RWPE1 (cell line): ENCODE measurements around the gene CUX1.
"Not testable (repeated sequence)": the region's sequence is repeated elsewhere in the genome, so short reads cannot be mapped to it uniquely, and the experiment has no call there.

Experiments
- CTCF ChIA-PET: fragments of 350-600 bp; sonication (Branson Sonifier 250); formaldehyde crosslinking; extraction: SDS; loops from one replicate; lab custom pipeline; 2021; lab: Yijun Ruan, JAX
- POLR2A ChIA-PET: fragments of 400-600 bp; formaldehyde crosslinking; extraction: SDS; loops from one replicate; lab custom pipeline; 2020; ENCODE audit warnings: antibody characterized with exemption; ENCODE audit not compliant: low non-redundant PET; lab: Yijun Ruan, JAX
- DNase-seq: peaks from one replicate; pipeline ENCODE4 v3.0.0; 2012; ENCODE audit warnings: low spot score
- H3K27ac ChIP-seq: fragments of 450-650 bp; 2 replicates; pipeline ENCODE4 v1.5.1; 2017
- TF ChIP-seq, protein P1 (sequence below): fragments of 450-650 bp; conservative IDR thresholded peaks from 2 replicates; pipeline ENCODE4 v1.5.1; 2017; ENCODE audit warnings: low read depth, mild to moderate bottlenecking

CUX1 gene

GRCh38 chr7:102297487-102298218 lies 480.2 kb downstream of the CUX1 start:
- ChIA-PET POLR2A (no interaction called here), CTCF (no interaction called here)
- TF ChIP-seq, protein P1, sequence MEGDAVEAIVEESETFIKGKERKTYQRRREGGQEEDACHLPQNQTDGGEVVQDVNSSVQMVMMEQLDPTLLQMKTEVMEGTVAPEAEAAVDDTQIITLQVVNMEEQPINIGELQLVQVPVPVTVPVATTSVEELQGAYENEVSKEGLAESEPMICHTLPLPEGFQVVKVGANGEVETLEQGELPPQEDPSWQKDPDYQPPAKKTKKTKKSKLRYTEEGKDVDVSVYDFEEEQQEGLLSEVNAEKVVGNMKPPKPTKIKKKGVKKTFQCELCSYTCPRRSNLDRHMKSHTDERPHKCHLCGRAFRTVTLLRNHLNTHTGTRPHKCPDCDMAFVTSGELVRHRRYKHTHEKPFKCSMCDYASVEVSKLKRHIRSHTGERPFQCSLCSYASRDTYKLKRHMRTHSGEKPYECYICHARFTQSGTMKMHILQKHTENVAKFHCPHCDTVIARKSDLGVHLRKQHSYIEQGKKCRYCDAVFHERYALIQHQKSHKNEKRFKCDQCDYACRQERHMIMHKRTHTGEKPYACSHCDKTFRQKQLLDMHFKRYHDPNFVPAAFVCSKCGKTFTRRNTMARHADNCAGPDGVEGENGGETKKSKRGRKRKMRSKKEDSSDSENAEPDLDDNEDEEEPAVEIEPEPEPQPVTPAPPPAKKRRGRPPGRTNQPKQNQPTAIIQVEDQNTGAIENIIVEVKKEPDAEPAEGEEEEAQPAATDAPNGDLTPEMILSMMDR = no peak
- H3K27ac ChIP-seq = no peak overlapping the region
- DNase-seq = no peak

GRCh38 chr7:102300643-102301221 lies 483.3 kb downstream of the CUX1 start:
- H3K27ac ChIP-seq = no peak overlapping the region
- ChIA-PET POLR2A (no interaction called here), CTCF (no interaction called here)
- TF ChIP-seq, protein P1 = no peak
- DNase-seq = no peak

DNA sequence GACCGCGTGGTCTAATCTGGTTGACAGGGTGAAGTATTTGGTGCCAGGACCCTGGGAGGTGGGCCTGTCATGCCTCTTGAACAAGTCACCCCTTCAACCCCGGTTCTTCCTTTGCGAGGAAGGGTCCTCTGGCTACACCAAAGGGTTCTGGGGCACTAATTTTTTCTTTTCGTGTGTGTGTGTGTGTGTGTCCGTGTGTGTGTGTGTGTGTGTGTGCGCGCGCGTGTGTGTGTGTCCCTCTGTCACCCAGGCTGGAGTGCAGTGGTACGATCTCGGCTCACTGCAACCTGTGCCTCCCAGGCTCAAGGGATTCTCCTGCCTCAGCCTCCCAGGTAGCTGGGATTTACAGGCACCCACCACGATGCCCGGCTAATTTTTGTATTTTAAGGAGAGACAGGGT lies 483.9 kb downstream of the CUX1 start:
- CTCF ChIA-PET = interaction anchor here (1.0 kb wide), 1 partner anchor 12 kb away, joined by 3 read pairs; no protein-coding TSS in a partner anchor
- POLR2A ChIA-PET, DNase-seq: not testable (repeated sequence)
- peak overlapping the region; percentile 12; the same call in 1 of the 2 replicates for H3K27ac ChIP-seq

- peak overlapping the region; percentile 12 for H3K27ac ChIP-seq
- ChIA-PET POLR2A (no interaction called here), CTCF (interaction anchor here (0.7 to 1.0 kb wide), 2 partner anchors 13 to 790 kb away, joined by 3 to 4 read pairs; no protein-coding TSS in a partner anchor)
- TF ChIP-seq, protein P1 = no peak
- no peak for DNase-seq
Observed at GRCh38 chr7:102302025-102302424, 484.6 kb downstream of the CUX1 start.

- POLR2A ChIA-PET = interaction anchor here (0.6 kb wide), 1 partner anchor 20 kb away, joined by 6 read pairs; no protein-coding TSS in a partner anchor
- CTCF ChIA-PET = interaction anchor here (0.6 to 0.7 kb wide), 2 partner anchors 988 to 1162 kb away, joined by 3 to 4 read pairs; no protein-coding TSS in a partner anchor
- no peak for DNase-seq
- TF ChIP-seq, protein P1 = no peak
- peak overlapping the region; percentile 20 for H3K27ac ChIP-seq
Observed at GRCh38 chr7:102303669-102304422, 486.4 kb downstream of the CUX1 start.

DNA sequence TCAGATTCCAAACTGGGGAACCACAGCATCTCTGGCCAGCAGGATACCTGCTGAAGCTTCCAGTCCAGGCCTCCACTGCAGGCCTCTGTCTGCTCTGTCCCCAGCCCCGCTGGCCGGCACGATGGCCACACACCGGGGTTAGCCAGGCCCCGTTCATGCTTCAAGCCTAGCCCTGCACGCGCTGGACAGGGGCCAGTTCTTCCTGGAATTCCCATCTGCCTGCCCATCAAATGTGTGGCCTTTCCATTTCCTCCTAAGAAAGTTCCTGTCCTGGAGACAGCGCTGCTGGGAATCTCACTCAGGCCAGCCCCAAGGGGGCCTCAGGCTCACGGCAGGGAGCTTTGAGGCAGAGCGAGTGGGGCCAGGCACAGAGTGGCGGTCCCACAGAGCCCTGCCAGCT lies 487.2 kb downstream of the CUX1 start:
- TF ChIP-seq, protein P1 = no peak
- peak overlapping the region; percentile 20 for H3K27ac ChIP-seq
- DNase-seq = no peak
- ChIA-PET CTCF (interaction anchor here (0.5 to 0.7 kb wide), 2 partner anchors 13 to 1163 kb away, joined by 3 read pairs; no protein-coding TSS in a partner anchor), POLR2A (no interaction called here)
